GM19463 (cell line): Measurements from ENCODE around the gene TBC1D7.
A peak's percentile ranks its signal among the peaks of the same experiment; 100 is the strongest.

Source experiments
- ATAC-seq: cut with Tn5 transposase; IDR thresholded peaks from one replicate; pipeline ENCODE4 v1.9.1; 2021; ENCODE audit warnings: mild to moderate bottlenecking, moderate library complexity; ENCODE audit not compliant: unreplicated experiment

Gene TBC1D7

DNA sequence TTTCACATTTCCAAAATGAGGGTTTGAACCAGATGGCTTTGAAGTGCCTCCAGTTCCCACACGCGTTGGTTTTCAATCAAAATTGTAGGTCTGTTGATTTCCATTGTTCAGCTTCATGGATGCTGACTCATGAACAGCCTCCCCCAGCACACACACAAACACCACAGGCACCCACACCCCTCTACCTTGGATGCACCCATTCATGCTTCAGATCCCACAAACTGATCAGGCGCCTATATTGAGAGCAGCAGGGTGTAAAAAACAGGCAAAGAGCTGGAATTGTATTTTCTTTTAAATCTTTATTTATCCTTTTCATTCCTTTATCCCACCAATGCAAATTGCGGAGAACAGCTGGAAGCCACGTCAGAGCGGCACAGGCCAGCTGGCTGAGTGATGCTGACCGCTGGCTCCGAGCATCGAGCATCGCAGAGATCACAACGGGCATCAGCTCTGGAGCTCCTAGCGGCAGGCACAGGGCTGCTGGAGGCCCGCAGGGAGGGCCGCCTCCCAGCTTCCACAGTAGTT, 29.3 kb upstream of the TBC1D7 start:
- no peak for ATAC-seq

DNA sequence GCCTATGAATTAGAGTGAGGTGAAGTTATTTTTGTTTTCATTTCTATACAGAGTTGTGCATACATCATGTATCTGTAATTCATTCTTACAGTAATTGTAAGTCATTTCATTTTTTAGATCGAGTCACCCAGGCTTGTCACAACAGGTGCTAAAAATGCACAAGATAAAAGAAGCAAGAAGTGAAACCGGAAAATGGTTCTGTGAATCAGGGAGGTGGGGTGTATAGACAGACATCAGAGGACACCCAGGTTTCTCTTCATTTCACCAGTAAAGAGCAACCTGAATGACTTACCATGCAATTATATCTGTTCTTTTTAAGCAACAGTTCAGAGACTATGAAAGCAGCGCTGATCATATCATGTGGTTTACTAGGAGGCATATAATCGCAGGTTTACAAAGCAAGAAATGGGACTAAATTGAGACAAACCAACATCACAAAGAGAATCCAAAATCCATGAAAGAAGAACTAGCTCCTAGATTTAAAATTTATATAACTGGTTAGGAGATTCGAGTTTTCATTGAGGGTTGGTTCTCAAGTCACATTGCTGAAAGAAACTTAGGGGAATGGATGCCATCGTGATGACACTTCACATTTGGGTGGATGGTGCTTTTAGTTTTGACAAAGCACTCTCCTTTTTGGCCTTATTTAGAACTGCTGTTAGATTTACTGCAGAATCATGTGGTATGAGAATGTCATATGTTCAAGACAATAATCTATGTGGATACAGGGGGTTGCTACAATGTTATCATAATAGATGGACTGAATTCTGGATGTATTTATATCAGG, 27.9 kb upstream of the TBC1D7 start:
- ATAC-seq: peak; percentile 82

DNA sequence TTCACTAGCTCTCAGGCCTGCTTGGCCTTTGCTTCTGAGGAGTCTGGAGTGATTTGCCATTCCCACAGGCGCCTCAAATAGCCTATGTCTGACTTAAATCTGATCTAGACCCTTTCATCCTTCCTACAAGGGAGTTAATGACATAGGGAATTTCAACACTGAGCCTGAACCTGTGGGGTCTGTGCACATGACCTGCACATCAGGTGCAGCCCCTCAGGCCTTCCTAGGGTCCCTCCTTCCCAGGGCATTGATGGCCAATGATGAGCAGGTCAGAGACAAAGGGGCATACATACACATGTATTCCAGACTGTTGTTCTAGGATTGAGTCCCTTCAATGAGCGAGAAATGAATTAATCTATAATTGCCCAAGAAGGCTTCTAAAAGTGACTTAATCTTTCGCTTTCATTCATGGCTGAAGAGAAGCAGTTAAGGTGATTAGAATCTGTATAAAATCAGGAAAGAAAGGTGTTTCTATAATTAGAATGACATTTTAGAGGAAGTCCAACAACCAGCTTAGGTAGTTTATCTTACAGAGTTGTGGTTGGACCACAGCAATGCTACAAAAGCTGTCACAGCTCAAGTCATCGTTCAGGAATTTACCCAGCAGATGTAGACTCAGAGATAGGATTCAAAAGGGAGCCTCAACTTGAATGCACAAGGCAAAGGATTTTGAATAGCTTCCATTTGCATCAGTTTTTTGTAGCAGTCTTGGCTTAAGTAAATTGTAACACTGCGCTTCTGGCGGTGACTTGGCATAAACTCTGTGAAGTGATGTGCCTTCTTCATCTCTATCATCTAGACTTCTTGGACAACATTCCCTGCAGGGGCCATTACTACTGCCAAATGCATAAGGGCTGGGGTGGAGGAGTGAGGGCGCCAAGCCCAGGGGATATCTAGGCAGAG, 27.0 kb upstream of the TBC1D7 start:
- peak; percentile 38 for ATAC-seq

DNA sequence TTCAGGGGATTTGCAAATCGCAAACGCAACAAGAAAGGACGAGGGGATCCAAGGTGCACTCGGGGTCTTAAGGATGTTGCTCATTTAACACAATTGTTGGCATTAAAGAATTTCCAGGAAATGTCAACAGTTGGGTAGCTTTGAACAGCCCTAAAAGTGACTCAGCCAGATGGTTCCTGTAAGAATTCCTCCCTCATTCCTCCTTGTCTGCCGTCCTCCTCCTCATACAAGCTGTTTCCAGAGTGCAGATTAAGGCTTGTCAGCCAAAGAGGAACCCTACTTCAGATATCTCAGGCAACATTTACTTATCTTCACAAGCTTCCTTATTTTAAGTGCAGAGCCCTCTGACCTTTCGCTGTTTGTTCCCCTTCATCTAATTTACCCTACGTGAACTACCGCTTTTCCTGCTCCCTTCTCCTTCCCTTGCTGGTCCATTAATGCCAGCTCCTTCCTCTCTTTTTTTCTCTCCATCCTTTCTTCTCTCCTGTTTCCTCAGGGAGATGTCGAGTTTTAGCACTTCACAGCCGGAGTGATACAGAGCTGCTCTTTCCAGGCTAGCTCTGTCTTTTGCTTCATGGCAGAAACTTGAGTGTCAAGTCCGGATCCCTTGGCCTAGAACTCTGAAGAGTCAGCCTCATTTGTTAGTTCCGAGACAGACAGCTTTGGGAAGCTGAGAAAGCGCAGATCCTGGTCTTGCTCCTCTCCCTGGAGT, 26.1 kb upstream of the TBC1D7 start:
- ATAC-seq: no peak

DNA sequence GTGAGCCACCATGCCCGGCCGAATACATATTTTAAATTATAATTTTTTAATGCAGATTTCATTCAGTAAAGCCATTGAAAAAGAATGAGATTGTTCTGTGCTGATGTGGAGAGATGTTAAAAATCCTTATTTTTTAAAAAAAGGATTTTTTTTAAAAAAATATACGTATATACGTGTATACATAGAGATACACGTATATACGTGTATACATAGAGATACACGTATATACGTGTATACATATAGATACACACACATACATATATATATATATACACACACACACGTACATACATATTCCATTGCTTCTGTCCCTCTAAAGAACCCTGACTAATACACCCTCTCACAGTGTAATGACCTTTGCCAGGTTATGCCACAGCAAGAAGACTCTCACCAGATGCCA, 23.8 kb upstream of the TBC1D7 start:
- ATAC-seq: no peak

DNA sequence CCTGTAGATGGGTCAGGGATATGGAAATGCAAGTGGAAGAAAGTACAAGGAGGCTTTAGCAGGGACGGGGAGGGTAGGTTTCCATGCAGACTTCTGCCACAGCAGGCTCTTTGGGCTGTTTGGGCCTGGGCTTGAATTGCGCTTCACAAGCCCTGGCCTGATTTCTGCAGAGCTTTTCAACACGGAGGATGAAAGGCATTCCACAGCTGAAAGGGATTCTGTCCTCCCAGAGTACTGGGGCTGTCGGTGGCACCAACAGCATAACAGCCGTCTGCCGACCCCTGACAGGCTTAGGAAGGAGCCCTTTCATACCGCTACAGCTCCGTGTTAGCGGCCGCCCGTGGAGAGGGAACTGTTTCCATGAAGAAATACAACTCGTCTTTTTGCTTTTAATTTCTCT, 22.9 kb upstream of the TBC1D7 start:
- no peak for ATAC-seq

DNA sequence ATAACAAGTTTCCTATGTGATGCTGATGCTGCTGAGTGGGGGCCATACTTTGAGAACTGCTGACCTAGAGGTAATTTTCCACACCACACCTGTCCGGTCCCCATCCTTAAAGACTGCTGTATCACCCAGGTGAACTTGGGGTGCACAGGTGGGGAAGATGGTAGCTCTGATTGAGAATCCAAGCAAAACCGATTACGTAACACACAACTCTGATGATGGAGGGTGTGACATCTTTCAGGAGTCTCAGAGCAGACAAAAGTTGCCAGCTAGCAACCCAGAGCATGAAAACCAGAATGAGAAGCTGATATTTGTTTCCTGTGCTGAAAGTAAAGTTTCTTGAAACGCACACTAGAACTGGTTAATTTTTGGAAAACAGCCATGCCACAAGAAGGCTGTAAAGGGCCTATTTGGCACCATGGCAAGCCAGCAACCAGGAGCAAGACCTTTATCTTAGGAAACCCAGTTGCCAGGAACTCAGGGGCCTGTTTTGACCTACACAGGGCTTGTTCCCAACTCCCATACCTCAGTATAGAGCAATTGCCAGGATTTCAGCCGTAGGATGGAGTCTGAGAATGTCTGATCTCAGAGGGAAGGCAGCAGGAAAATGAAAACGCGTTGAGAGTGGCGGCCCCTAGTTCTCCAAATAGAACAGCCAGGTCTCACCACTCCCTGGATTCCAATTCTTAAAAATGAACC, 21.6 kb upstream of the TBC1D7 start:
- no peak for ATAC-seq

DNA sequence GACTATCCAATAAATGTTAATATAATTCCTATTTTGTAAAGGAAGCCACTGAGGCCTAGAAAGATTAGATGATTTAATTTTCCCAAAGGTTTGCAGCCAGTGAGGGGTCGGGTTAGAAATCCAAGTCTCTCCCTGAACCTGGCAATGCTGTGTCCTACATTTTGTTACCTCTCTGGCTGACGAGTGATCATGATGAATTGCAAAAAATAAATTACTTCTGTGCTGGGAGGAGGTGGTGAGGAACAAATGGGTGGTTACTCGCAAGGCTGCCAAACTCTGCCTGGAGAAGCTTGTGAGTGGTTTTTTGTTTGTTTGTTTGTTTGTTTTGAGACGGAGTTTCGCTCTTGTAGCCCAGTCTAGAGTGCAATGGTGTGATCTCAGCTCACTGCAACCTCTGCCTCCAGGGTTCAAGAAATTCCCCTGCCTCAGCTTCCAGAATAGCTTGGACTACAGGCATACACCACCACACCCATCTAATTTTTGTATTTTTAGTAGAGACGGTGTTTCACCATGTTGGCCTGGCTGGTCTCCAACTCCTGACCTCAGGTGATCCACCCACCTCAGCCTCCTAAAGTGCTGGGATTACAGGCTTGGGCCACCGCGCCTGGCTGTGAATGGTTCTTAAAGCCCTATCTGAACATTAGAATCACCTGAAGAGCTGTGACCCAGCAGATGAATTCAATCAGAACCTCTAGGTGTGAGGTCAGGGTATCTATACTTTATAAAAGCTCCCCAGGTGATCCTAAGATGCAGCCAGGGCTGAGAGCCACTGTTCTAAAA, 20.2 kb upstream of the TBC1D7 start:
- ATAC-seq: no peak

DNA sequence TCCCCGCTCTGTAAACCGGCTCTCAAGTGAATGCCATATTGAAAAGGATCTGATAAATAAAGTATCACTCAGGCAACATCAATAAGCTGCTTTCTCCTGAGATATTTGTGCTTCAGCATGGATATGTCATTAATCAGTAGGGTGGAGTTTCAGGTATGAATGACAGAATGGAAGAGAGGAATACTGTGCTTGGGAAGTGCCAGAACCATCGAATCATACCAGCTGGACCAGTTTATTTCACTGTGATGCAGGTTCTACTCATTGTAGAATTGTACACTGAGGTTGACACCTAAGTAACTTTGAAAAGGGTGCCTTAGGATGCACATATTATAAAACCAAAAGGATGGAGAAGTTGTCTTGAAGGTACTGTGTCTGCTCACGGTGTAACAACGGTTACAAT, 17.9 kb upstream of the TBC1D7 start:
- no peak for ATAC-seq

DNA sequence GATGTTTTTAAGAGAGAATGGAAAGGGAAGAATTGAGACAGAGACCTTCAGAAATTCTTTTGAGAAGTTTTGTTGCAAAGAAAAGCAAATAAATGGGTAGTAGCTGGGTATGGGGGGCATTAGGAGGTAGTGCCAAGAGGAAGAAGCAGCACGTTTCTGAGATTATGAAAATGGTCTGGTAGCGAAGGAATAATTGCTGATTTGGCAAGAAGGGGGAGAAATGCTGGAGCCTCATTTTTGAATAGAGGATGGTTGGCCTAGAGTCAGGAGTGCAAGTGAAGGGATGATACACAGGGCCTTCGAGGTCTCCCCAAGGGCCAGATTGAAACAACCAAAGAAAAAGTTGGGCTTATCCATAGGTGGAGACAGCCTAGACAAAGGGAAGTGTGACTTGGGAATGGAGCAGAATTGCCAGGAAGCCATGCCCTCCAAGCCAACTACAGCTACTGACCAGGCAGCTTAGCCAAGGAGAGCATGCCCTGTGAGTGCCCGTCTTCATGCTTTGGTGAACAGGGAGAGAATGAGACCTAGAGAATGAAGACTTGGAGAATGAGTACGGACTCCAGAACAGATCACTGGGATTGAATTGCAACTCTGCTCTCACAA, 14.2 kb upstream of the TBC1D7 start:
- ATAC-seq: no peak

DNA sequence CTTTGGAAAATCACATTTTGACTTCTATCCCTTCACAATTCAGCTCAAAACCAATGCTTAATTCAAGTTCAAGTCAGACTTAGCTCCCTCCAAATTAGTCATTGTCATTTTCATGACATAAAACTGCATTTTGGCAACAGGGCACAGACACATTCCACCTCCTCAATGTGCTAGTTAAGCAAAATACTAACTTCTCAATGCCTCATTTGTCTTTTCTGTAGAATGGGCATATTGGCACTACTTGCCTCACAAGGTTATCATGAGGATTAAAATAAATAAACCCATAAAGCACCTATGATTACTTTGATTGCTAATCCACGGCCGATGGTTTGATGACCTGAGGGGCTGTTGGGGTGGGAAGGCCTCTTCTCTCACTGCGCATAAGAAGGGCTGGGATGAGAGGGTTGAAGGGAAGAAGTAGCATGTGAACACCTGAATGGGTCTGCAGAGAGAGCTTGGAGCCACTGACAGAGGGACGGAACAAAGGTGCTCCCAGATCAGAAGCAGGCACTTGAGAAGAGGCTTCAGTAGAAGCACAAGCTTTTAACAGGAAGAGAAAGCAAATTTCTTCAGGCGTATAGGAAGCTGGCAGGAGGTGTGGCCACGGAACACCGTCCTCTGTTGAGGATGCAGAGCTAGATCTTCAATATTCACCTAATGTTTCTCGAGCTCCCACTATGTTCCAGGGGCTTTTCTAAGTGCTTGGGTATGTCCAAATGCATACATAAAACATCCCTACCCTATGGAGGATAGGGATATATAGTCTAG, 11.7 kb upstream of the TBC1D7 start:
- no peak for ATAC-seq

DNA sequence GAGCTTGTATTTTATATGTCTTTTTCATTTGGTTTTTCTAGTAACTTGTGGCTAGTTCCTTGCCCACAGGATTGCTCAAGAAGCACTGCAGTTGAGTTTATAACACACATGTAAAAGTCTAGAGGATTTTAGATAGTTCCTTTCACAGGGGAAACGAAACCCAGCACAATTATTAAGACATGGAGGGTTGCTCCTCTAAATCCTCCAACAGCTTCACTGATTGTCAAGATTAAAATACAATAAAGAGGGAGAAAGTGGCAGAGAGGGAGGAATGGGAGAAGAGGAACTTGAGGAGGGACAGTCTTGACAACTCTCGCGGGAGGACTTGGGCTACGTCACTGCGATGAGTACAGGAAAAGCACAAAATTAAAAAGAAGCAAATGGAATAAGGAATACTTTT, 9.7 kb upstream of the TBC1D7 start:
- ATAC-seq: no peak

DNA sequence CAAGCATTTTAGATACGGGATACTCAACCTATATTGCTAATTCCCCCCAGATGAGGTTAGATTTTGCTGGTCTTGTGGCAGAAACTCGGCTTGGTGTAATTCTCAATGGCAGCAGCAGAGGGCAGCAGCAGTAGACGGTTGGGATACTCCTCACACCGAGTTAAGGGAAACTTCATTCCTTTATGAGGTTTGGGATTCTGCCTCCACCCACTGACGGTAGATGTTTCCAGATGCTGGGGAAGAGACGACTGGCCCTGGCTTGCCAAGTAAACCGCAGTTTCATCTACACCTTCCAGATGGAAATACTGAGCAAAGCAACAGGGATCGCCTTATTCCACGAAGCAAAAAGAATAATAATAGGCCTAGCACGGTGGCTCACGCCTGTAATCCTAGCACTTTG, 8.2 kb upstream of the TBC1D7 start:
- ATAC-seq: peak; percentile 54

DNA sequence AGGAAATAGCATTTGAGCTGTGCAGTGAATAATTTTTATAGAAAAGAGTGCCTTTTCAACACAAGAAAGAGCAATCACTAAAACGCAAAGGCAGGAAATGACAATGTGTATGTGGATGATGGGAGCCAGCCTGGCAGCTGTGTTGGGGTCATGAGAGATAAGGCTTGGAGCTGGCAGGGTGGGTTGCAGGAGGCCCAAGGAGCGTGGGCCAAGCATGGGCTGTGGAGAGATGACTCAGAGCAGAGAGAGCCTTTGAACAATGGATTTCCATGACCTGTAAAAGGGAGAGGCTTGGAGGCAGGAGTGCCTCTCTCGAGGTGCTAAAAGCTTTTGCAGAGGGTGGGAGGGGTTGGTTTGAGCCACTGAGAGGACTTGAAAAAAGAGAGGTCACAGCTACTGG, 6.6 kb upstream of the TBC1D7 start:
- no peak for ATAC-seq

DNA sequence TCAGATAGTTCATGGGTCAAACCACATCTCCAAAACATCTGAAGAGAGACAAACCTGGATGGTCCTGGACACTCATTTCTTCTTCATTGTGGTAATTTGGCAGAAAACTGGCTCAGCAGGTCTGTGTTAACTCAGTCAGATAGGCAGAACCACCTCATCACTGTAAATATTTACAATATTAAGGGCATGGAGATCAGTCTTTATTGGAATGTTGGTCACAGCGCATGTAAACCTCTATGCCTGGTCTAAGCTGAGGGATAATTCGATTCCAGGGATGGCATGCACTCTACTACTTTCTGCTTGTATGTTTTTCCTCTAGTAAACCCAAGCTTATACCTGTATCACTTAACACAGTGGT, 4.0 kb upstream of the TBC1D7 start:
- ATAC-seq: no peak

DNA sequence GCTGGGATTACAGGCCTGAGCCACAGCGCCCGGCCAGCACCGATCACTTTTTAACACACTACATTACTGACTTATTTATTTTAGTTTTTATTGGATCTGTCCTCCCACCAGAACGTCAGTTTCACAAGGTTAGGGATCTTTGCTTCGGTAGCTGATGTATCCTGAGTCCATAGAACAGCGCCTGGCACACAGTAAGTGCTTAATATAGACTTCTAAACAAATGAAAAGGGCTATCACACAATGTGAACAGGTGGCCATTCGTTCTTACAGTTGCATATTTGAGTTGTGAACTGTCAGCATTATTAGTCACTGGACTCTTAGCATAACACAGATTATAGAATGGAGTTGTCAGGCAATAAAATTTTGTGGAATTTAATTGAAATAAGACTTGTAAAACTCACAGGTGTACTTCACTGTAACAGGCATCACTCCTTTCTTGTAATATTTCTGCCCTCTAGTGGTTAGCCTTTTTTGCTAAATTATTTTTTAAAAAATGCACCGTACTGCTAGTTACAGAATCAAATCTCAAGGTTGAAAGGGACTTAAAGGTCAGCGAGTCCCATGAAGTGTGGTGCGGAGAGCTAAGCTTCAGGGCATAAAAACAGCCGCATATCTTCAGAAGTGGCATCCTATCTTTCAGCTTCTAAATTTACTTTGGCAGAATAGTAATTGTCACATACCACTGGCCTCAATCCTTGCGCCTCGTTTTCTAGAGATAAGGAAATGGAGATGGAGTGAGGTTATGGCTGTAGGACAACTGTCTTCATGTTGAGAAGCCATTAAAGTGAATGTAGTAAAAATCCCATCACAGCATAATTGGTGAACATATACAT, 3.4 kb upstream of the TBC1D7 start:
- ATAC-seq: no peak

DNA sequence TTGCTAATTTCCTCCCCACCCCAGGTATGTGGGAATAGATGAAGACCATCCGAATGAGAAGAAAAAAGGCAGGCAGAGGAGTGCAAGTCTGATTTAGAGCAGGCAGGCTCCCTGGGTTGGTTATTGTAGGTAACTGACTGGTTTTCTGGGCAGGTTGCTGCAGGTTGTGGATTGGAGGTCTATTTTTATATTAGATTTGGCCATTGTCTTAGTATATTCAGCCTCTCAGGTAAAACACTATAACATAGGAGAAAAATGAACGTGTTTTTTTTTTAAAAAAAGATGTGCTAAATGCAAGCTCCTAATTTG, 492 bp upstream of the TBC1D7 start:
- ATAC-seq: no peak

DNA sequence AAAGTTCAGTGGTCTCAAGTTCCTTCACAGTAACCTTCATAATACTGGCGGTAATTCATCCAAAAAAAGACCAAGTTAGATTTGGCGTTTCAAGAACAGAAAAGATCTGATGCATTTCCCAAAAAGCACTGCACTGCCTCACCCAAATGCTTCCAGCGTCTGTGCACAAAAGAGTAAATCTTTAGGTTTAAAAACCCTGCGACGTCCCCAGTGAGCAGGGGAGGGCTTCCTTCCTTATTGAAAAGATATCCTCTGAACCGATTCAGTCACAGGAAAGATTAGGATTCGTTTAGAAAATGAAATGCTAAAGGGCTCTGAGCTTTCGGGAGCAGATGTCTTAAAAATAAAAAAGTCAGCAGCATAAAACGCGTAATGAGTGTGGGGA, 654 bp downstream of the TBC1D7 start:
- ATAC-seq: no peak
